OCI-LY1 (cell line): ENCODE measurements around the gene PPP1R14C.

ENCODE experiments used
- H2AFZ ChIP-seq: fragments of 200-600 bp; sonication (generic), shearing (Covaris generic); 2 replicates; pipeline ENCODE4 v1.6.0; 2014; ENCODE audit warnings: antibody characterized with exemption, mild to moderate bottlenecking, low read length
- H3F3A ChIP-seq: fragments of 200-600 bp; sonication (generic), shearing (Covaris generic); 2 replicates; pipeline ENCODE4 v1.6.0; 2014; ENCODE audit warnings: mild to moderate bottlenecking, antibody characterized with exemption, low read length, moderate library complexity; ENCODE audit not compliant: insufficient read depth
- H3K27ac ChIP-seq: fragments of 200-600 bp; sonication (generic); 2 replicates; pipeline ENCODE4 v1.5.1; 2014; ENCODE audit warnings: low read length, mixed run types, mild to moderate bottlenecking, low read depth; ENCODE audit not compliant: poor library complexity, severe bottlenecking
- H3K27me3 ChIP-seq: fragments of 200-600 bp; sonication (generic); 2 replicates; pipeline ENCODE4 v1.6.0; 2014; ENCODE audit warnings: antibody characterized with exemption, mild to moderate bottlenecking, low read length, moderate library complexity; ENCODE audit not compliant: insufficient read depth
- H3K36me3 ChIP-seq: fragments of 200-600 bp; sonication (generic); 2 replicates; pipeline ENCODE4 v1.6.1; 2014; ENCODE audit warnings: mild to moderate bottlenecking, antibody characterized with exemption, low read length, moderate library complexity, mixed read lengths; ENCODE audit not compliant: insufficient read depth
- H3K4me1 ChIP-seq: fragments of 200-600 bp; sonication (generic); 2 replicates; pipeline ENCODE4 v1.5.1; 2014; ENCODE audit warnings: mild to moderate bottlenecking, low read length, moderate library complexity; ENCODE audit not compliant: insufficient read depth, severe bottlenecking
- H3K4me2 ChIP-seq: fragments of 200-600 bp; sonication (generic), shearing (Covaris generic); 2 replicates; pipeline ENCODE4 v1.6.1; 2014; ENCODE audit warnings: low read length
- H3K4me3 ChIP-seq: fragments of 200-600 bp; sonication (generic); 2 replicates; pipeline ENCODE4 v1.5.1; 2014; ENCODE audit warnings: low read length, low read depth, mild to moderate bottlenecking, mixed read lengths; ENCODE audit not compliant: poor library complexity, severe bottlenecking
- H3K79me2 ChIP-seq: fragments of 200-600 bp; shearing (Covaris generic); 2 replicates; pipeline ENCODE4 v1.6.1; 2016; ENCODE audit warnings: mixed run types, low read length, mixed read lengths; ENCODE audit not compliant: insufficient read depth
- H3K9ac ChIP-seq: fragments of 200-600 bp; sonication (generic), shearing (Covaris generic); 2 replicates; pipeline ENCODE4 v1.6.1; 2014; ENCODE audit warnings: mild to moderate bottlenecking, low read length, mixed read lengths
- H3K9me2 ChIP-seq: fragments of 200-600 bp; sonication (generic), shearing (Covaris generic); 2 replicates; pipeline ENCODE4 v1.6.1; 2014; ENCODE audit warnings: low read depth, mild to moderate bottlenecking, low read length, mixed read lengths
- H3K9me3 ChIP-seq: fragments of 200-600 bp; shearing (Covaris generic); 2 replicates; pipeline ENCODE4 v1.6.1; 2014; ENCODE audit warnings: low read length, mixed read lengths
- H4K20me1 ChIP-seq: fragments of 200-600 bp; sonication (generic), shearing (Covaris generic); 2 replicates; pipeline ENCODE4 v1.6.0; 2016; ENCODE audit warnings: mild to moderate bottlenecking, low read length; ENCODE audit not compliant: insufficient read depth
- CTCF ChIP-seq: fragments of 200-600 bp; sonication (generic), shearing (Covaris generic); IDR thresholded peaks from 2 replicates; pipeline ENCODE4 v1.5.1; 2017; ENCODE audit warnings: mild to moderate bottlenecking, antibody characterized with exemption, low read length, moderate library complexity, mixed read lengths
- EZH2 ChIP-seq: fragments of 200-600 bp; sonication (generic), shearing (Covaris generic); IDR thresholded peaks from 2 replicates; pipeline ENCODE4 v1.8.0; 2017; ENCODE audit warnings: borderline replicate concordance, mixed run types, mild to moderate bottlenecking, antibody characterized with exemption, low read length, moderate library complexity, mixed read lengths

The PPP1R14C gene

GRCh38 chr6:150290429-150290828 is 147.6 kb downstream of the PPP1R14C start:
- Histone ChIP-seq H3K27ac (no peak overlapping the region), H4K20me1 (no peaks in the 10 kb centered on the region), H3K9me2 (no peaks in the 10 kb centered on the region), H3K4me1 (no peaks in the 10 kb centered on the region), H2AFZ (no peak overlapping the region), H3K79me2 (no peaks in the 10 kb centered on the region), H3F3A (no peaks in the 10 kb centered on the region), H3K36me3 (no peaks in the 10 kb centered on the region; the same call in 1 of the 2 replicates), H3K4me2 (no peak overlapping the region), H3K27me3 (no peaks in the 10 kb centered on the region; the same call in 1 of the 2 replicates), H3K9ac (no peak overlapping the region), H3K9me3 (no peaks in the 10 kb centered on the region), H3K4me3 (no peak overlapping the region)
- TF ChIP-seq CTCF, result no peak
- TF ChIP-seq EZH2, result no peak

- H3K9ac ChIP-seq, result no peak overlapping the region
- no peak overlapping the region for H3K27ac ChIP-seq
- no peaks in the 10 kb centered on the region; the same call in 1 of the 2 replicates for H3K36me3 ChIP-seq
- no peak overlapping the region for H3K4me2 ChIP-seq
- no peak overlapping the region for H2AFZ ChIP-seq
- H3K4me3 ChIP-seq, result no peak overlapping the region
- no peaks in the 10 kb centered on the region for H3F3A ChIP-seq
- H3K9me3 ChIP-seq, result peaks cover 6% of the 10 kb centered on the region
- no peaks in the 10 kb centered on the region for H3K4me1 ChIP-seq
- TF ChIP-seq EZH2 (no peak), CTCF (no peak)
- no peaks in the 10 kb centered on the region for H3K9me2 ChIP-seq
- no peaks in the 10 kb centered on the region for H3K79me2 ChIP-seq
- no peaks in the 10 kb centered on the region for H4K20me1 ChIP-seq
- no peaks in the 10 kb centered on the region; the same call in 1 of the 2 replicates for H3K27me3 ChIP-seq
Measured at GRCh38 chr6:150291968-150292710, 149.3 kb downstream of the PPP1R14C start.

- H3K4me3 ChIP-seq, result no peak overlapping the region
- H3K4me1 ChIP-seq, result no peaks in the 10 kb centered on the region
- H3K27me3 ChIP-seq, result peaks cover 6% of the 10 kb centered on the region; the same call in 1 of the 2 replicates
- no peak overlapping the region for H3K9ac ChIP-seq
- H3K4me2 ChIP-seq, result no peak overlapping the region
- H3K79me2 ChIP-seq, result no peaks in the 10 kb centered on the region
- H3K36me3 ChIP-seq, result no peaks in the 10 kb centered on the region; the same call in 1 of the 2 replicates
- no peaks in the 10 kb centered on the region for H3F3A ChIP-seq
- peaks cover 12% of the 10 kb centered on the region for H3K9me3 ChIP-seq
- no peaks in the 10 kb centered on the region for H4K20me1 ChIP-seq
- H2AFZ ChIP-seq, result no peak overlapping the region
- H3K9me2 ChIP-seq, result no peaks in the 10 kb centered on the region
- H3K27ac ChIP-seq, result no peak overlapping the region
- TF ChIP-seq CTCF, result no peak
Measured at GRCh38 chr6:150293019-150293418, 150.2 kb downstream of the PPP1R14C start.
